T1000 (cell line): ENCODE measurements around the gene DUS3L.
"Not testable (repeated sequence)": the region's sequence is repeated elsewhere in the genome, so short reads cannot be mapped to it uniquely, and the experiment has no call there.

Source experiments
- DNase-seq: peaks from one replicate; lab custom pipeline; 2025; ENCODE audit warnings: mixed read lengths; lab: John Stamatoyannopoulos, UW

DUS3L gene

DNA sequence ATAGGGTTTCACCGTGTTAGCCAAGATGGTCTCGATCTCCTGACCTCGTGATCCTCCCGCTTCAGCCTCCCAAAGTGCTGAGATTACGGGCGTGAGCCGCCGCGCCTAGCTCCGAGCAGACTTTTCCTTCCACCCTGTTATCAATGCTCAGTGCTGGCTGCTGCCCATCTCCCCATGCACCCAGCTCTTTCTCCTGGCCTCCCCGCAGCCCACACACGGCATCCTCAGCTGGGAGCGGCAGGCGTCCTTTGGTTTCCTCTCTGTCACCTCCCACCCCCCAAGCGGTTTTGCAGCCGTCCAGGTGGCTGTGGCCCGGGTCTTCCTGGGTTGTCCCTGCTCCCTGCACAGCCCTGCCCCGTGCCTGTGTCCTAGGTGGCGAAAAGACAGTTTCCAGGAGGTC lies 18.5 kb downstream of the DUS3L start:
- DNase-seq = no peak

DNA sequence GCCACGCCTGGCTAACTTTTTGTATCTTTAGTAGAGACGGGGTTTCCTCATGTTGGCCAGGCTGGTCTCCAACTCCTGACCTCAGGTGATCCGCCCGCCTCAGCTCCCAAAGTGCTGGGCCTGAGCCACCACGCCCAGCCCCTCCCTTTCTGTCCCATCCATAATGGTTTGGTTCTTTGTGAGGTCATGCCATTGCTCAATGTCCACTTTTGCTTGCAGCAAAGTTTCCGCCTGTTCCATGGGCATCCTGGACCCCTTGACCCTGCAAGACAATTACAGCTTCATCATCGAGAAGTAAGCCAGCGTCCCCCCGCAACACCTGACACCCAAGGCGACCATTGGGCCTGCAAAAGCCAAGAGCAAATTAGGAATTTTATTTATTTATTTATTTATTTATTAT lies 23.0 kb downstream of the DUS3L start:
- DNase-seq = no peak

DNA sequence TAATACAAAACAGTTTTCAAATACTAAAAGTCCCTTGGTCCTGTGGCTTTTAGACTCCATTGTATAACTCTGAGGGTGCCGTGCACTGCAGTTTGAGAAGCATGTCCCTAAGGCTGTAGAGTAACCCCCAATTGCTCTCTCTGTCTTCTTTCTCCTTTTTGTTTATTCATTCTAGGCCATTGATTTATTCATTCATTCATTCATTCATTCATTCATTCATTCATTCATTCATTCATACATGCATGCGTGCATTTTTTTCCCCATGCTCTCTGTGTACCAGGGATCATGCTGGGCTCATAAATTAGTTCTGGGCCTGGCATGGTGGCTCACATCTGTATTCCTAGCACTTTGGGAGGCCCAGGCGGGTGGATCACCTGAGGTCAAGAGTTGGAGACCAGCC lies 25.7 kb downstream of the DUS3L start:
- no peak for DNase-seq

DNA sequence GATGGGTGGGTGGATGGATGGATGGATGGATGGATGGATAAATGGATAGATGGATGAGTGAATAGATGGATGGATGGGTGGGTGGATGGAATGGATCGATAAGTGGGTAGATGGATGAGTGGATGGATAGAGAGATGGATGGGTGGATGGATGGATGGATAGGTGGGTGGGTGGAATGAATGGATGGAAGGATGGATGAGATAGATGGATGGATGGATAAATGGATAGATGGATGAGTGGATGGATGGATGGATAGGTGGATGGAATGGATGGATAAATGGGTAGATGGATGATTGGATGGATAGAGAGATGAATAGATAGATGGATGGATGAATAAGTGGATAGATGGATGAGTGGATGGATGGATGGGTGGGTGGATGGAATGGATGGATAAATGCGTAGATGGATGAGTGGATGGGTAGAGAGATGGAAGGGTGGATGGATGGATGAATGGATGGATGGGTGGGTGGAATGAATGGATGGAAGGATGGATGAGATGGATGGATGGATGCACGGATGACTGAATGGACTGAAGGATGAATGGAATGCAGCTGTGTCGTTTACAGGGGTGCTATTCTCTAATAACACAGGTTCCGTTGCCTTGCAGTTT lies 28.2 kb downstream of the DUS3L start:
- no peak for DNase-seq

DNA sequence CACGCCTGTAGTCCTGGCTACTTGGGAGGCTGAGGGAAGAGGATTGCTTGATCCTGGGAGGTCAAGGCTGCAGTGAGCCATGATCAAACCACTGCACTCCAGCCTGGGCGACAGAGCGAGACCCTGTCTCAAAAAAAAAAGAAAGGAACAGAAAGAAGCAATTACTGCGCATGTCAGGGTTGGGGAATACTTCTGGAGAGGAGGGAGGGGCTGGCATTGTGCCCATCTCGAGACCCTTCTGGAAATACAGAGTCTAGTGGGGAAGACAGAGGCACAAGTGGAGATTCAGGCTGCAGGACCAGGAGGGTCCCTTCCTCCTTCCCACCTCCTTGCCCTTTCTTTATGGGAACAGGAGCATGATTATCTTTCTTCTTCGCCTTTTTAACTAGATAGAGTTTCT lies 37.2 kb downstream of the DUS3L start:
- no peak for DNase-seq

DNA sequence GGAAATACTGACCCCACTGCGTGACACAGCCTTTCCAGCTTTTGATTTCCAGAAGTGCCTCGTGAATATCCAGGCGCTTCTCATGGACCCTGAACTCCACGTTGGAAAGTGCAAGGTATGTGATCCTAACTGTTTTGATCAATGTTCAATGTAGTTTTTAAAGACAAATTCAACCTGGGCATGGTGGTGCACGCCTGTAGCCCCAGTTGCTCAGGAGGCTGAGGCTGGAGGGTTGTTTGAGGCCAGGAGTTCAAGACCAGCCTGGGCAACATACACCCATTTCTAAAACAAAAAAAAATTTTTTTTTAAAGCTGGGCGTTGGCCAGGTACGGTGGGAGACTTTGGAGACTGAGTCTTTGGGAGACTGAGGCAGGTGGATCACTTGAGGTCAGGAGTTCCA lies 39.3 kb downstream of the DUS3L start:
- DNase-seq = no peak

DNA sequence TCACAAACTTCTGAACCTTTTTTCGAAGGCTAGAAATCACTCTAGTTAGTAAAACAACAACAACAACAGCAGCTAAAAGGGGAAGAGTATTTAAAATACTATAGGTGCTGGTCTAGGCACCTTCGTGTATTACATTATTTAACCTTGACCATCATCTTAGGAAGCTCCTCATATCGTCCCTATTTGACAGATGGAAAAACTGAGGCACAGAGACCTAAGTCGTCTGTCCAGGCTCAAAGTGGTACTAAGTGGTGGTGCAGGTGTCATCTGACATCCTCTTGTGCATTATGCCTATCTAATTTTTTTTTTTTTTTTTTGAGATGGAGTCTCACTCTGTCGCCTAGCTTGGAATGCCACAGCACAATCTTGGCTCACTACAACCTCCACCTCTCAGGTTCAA lies 41.5 kb downstream of the DUS3L start:
- no peak for DNase-seq

DNA sequence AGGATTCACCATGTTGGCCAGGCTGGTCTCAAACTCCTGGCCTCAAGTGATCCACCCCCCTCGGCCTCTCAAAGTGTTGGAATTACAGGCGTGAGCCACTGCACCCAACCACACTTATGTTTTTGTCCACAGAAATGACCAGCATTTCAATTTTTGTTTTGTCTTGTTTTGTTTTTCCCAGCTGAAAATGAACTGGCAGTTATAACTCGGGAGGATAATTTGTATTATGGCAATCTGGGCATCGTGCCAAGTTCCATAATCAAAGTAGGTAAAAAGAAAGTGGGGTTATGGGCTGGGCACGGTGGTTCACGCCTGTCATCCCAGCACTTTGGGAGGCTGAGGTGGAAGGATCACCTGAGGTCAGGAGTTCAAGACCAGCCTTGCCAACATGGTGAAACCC lies 42.0 kb downstream of the DUS3L start:
- DNase-seq = not testable (repeated sequence)

DNA sequence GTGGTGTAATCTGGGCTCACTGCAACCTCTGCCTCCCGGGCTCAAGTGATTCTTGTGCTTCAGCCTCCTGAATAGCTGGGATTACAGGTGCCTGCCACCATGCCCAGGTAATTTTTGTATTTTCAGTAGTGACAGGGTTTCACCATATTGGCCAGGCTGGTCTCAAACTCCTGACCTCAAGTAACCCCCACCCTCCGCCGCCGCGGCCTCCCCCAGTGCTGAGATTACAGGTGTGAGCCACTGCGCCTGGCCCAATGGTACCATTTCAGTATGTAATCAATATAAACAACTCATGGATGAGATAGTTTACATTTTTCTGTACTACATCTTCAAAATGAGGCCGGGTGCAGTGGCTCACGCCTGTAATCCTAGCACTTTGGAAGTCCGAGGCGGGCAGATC lies 46.0 kb downstream of the DUS3L start:
- not testable (repeated sequence) for DNase-seq

DNA sequence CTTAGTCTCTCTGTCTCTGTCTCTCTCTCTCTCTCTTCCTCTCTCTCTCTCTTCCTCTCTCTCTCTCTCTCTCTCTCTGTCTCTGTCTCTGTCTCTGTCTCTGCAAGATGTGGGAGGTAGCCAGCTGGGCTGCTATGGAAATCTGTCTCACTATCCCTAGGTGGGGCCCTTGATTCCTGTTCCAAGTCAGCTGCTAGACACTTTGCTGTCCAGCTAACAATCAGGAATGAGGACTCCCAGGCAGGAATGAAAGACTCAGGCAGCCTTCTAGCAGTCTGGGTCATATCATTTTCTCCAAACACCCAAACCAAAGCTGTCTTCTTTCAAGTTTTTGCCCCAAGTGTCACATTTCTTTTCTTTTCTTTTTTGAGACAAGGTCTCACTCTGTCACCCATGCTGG lies 47.3 kb downstream of the DUS3L start:
- no peak for DNase-seq

DNA sequence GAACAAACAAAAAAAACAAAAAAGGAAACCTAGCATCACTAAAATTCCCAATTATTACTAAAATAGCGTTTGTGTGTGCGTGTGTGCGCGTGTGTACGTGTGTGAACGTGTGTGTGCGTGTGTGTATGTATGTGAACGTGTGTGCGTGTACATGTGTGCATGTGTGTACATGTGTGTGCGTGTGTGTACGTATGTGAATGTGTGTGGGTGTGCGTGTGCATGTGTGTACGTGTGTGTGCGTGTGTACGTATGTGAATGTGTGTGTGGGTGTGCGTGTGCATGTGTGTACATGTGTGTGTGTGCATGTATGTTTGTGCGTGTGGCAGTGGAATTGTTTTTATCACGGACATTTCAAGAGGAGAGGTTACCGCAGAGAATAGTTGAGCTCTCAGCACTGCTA lies 48.9 kb downstream of the DUS3L start:
- no peak for DNase-seq

DNA sequence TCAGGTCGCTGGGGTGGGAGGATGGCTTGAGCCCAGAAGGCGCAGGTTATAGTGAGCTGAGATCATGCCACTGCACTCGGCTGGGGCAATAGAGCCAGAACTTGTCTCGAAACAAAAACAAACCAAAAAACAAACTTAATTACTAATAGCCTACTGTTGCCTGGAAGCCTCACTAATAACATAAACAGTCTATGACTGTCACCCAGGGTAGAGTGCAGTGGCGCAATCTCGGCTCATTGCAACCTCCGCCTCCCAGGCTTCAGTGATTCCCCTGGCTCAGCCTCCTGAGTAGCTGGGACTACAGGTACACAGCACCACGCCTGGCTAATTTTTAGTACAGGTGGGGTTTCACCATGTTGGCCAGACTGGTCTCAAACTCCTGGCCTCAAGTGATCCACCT lies 52.5 kb downstream of the DUS3L start:
- no peak for DNase-seq
